HepG2 (cell line): ENCODE data around the gene UCK2. TPM values are rescaled to one million over a fixed set of nuclear protein-coding genes. Genes with fewer than 3 reads are reported as not detected.
"Not testable (repeated sequence)": the region's sequence is repeated elsewhere in the genome, so short reads cannot be mapped to it uniquely, and the experiment has no call there.

ENCODE experiments used
- ATAC-seq: fragments of 200-7000 bp; cut with Tn5 transposase; 3 replicates; pipeline ENCODE4 v1.9.1; 2020; ENCODE audit warnings: mild to moderate bottlenecking, moderate library complexity
- BruUV-seq: library from RNA; stranded (reverse); fragments of 400-500 nt; replicated peaks from 2 replicates; lab custom pipeline; 2021; lab: Mats Ljungman, UMichigan
- CTCF ChIA-PET: fragments of 300-600 bp; formaldehyde crosslinking; extraction: SDS; loops from one replicate; lab custom pipeline; 2021; ENCODE audit warnings: low total read pairs, inconsistent platforms, low intra/inter-chr PET ratio; lab: Yijun Ruan, JAX
- POLR2A ChIA-PET: fragments of 350-600 bp; sonication (Branson Sonifier 250); formaldehyde crosslinking; loops from one replicate; lab custom pipeline; 2020; ENCODE audit warnings: antibody characterized with exemption, inconsistent platforms; lab: Yijun Ruan, JAX
- DNase-seq: peaks from one replicate; pipeline ENCODE4 v3.0.0-alpha.2; 2015; ENCODE audit warnings: low spot score
- FAIRE-seq: peaks from 3 replicates; lab custom pipeline; 2011; peaks lifted over from hg19 to GRCh38; lab: Jason Lieb, UNC
- H2AFZ ChIP-seq: one replicate; pipeline ENCODE4 v1.6.1; 2011; ENCODE audit warnings: low read length, inconsistent platforms
- H3K27ac ChIP-seq: fragments of 300-600 bp; 3 replicates; pipeline ENCODE4 v1.8.0; 2011; ENCODE audit warnings: mixed run types, mild to moderate bottlenecking, mixed read lengths, low read length, inconsistent platforms; ENCODE audit not compliant: insufficient read depth; ENCODE audit errors: extremely low read length
- H3K27me3 ChIP-seq, 2 experiments: fragments of 200-600 bp in 1 of 2; 2 replicates in 1 of 2; 3 replicates in 1 of 2; pipeline versions ENCODE4 v1.6.0 to v1.8.0; 2011; ENCODE audit warnings: low read length in 2 of 2, mild to moderate bottlenecking in 2 of 2, moderate library complexity in 2 of 2, inconsistent platforms in 1 of 2; ENCODE audit not compliant: insufficient read depth in 2 of 2, control insufficient read depth in 1 of 2
- H3K36me3 ChIP-seq, 2 experiments: fragments of 200-600 bp in 1 of 2; replicated peaks in 1 of 2; 2 replicates in 1 of 2; 3 replicates in 1 of 2; pipeline versions ENCODE4 v1.5.1 to v1.8.0; 2011; ENCODE audit warnings: low read length in 2 of 2, inconsistent platforms in 1 of 2; ENCODE audit not compliant: insufficient read depth in 2 of 2, control insufficient read depth in 1 of 2
- H3K4me1 ChIP-seq: 2 replicates; pipeline ENCODE4 v1.5.1; 2012; ENCODE audit warnings: low read length, inconsistent platforms; ENCODE audit not compliant: insufficient read depth
- H3K4me2 ChIP-seq: 2 replicates; pipeline ENCODE4 v1.6.0; 2011; ENCODE audit warnings: low read depth, low read length, inconsistent platforms
- H3K4me3 ChIP-seq, 3 experiments: fragments of 200-600 bp in 1 of 3; sonication (generic), shearing (Covaris generic) in 1 of 3; replicated peaks in 1 of 3; 2 replicates each; pipeline ENCODE4 v1.5.1; 2011 to 2016; ENCODE audit warnings: low read length in 3 of 3, inconsistent platforms in 2 of 3, low read depth in 2 of 3, mild to moderate bottlenecking in 2 of 3, control low read depth in 1 of 3, mixed read lengths in 1 of 3; ENCODE audit not compliant: insufficient read depth in 1 of 3
- H3K79me2 ChIP-seq: one replicate; pipeline ENCODE4 v1.6.1; 2011; ENCODE audit warnings: low read length, inconsistent platforms; ENCODE audit not compliant: insufficient read depth
- H3K9ac ChIP-seq: 2 replicates; pipeline ENCODE4 v1.6.0; 2011; ENCODE audit warnings: mild to moderate bottlenecking, low read depth, low read length, inconsistent platforms; ENCODE audit not compliant: insufficient read depth
- H3K9me3 ChIP-seq: 2 replicates; pipeline ENCODE4 v1.5.1; 2012; ENCODE audit warnings: mild to moderate bottlenecking, low read length
- H4K20me1 ChIP-seq: 2 replicates; pipeline ENCODE4 v1.6.0; 2011; ENCODE audit warnings: inconsistent platforms, mild to moderate bottlenecking, low read length, moderate library complexity; ENCODE audit not compliant: insufficient read depth
- ATAD3A ChIP-seq: sonication (generic); formaldehyde crosslinking; IDR thresholded peaks from 2 replicates; pipeline ENCODE4 v1.4.0; 2020; ENCODE audit warnings: missing genetic modification reagents
- GATAD2A ChIP-seq: IDR thresholded peaks from 2 replicates; pipeline ENCODE4 v1.6.1; 2016
- HMG20A ChIP-seq: IDR thresholded peaks from 2 replicates; pipeline ENCODE4 v1.6.1; 2016; ENCODE audit warnings: borderline replicate concordance
- MIER2 ChIP-seq: IDR thresholded peaks from 2 replicates; pipeline ENCODE4 v1.6.1; 2016; ENCODE audit warnings: missing biosample characterization, missing genetic modification reagents
- PPARG ChIP-seq: conservative IDR thresholded peaks from 2 replicates; pipeline ENCODE4 v1.6.1; 2016; ENCODE audit warnings: missing biosample characterization, missing genetic modification reagents
- SRSF9 ChIP-seq: fragments of 200-400 bp; formaldehyde crosslinking; IDR thresholded peaks from 2 replicates; pipeline ENCODE4 v1.6.1; 2018; ENCODE audit warnings: borderline replicate concordance, mild to moderate bottlenecking, low read depth, low read length; ENCODE audit not compliant: insufficient read depth, poor library complexity, severe bottlenecking
- THYN1 ChIP-seq: sonication (generic); formaldehyde crosslinking; IDR thresholded peaks from 2 replicates; pipeline ENCODE4 v1.8.1; 2023; ENCODE audit warnings: low read depth, mild to moderate bottlenecking, moderate library complexity, missing genetic modification reagents, borderline replicate concordance
- ZC3H13 ChIP-seq: sonication (generic); formaldehyde crosslinking; IDR thresholded peaks from 2 replicates; pipeline ENCODE4 v1.8.1; 2023; ENCODE audit warnings: mild to moderate bottlenecking, missing genetic modification reagents, moderate library complexity
- ZNF101 ChIP-seq: sonication (generic); formaldehyde crosslinking; IDR thresholded peaks from 2 replicates; pipeline ENCODE4 v1.4.0; 2020; ENCODE audit warnings: mild to moderate bottlenecking, low read depth, missing genetic modification reagents, borderline replicate concordance
- ZNF224 ChIP-seq: sonication (generic); formaldehyde crosslinking; IDR thresholded peaks from 2 replicates; pipeline ENCODE4 v1.5.0; 2020; ENCODE audit warnings: mild to moderate bottlenecking, missing genetic modification reagents
- ZNF547 ChIP-seq: sonication (generic); formaldehyde crosslinking; IDR thresholded peaks from 2 replicates; pipeline ENCODE4 v1.5.1; 2020; ENCODE audit warnings: mild to moderate bottlenecking, missing genetic modification reagents
- ZNF552 ChIP-seq: sonication (generic); formaldehyde crosslinking; IDR thresholded peaks from 2 replicates; pipeline ENCODE4 v1.9.0; 2022; ENCODE audit warnings: missing genetic modification reagents, mild to moderate bottlenecking, borderline replicate concordance
- WGBS: methylation state at CpG from one replicate; pipeline ENCODE4 v1.1.6; 2017; ENCODE audit warnings: low lambda C conversion rate; 5-methylcytosine and 5-hydroxymethylcytosine counted together
- in situ Hi-C: cut with HindIII; loops from 2 replicates; pipeline ENCODE4 v1.10.0; 2017; ENCODE audit warnings: low pct_unique_long_range_greater_than_20kb; ENCODE audit not compliant: extremely low pct_ligation_motif_present
- intact Hi-C: fragments of 100-400 bp; cut with micrococcal nuclease; formaldehyde crosslinking; loops from one replicate; pipeline ENCODE4 v1.10.0; 2022; ENCODE audit not compliant: unreplicated experiment
- polyA plus RNA-seq, 8 experiments: library from polyadenylated mRNA; depleted of rRNA in 3 of 8; stranded (reverse) in 7 of 8; unstranded in 1 of 8; fragments of >200 nt; fragmentation: Illumina TruSeq in 4 of 8; extraction: Trizol in 4 of 8; gene quantifications; 2 replicates each; pipeline versions ENCODE4 v1.2.1 to v1.2.3, GENCODE V29; 2011 to 2016; ENCODE audit warnings: low read depth in 4 of 8, missing spikeins in 1 of 8, mixed read lengths in 1 of 8; ENCODE audit not compliant: insufficient read depth in 1 of 8
- total RNA-seq, 5 experiments: library from RNA; depleted of rRNA; stranded (reverse); fragments of >200 nt; fragmentation: Illumina TruSeq; extraction: Trizol; gene quantifications; 2 replicates each; pipeline ENCODE4 v1.2.3, GENCODE V29; 2016; ENCODE audit warnings: low read depth in 1 of 5
- TF ChIP-seq, protein P1 (sequence below): IDR thresholded peaks from 2 replicates; pipeline ENCODE4 v1.6.1; 2012; ENCODE audit warnings: low read depth, low read length, improper control_type of control experiment

UCK2 gene
- total and polyA plus RNA-seq, 2 of the 13 experiments (the other 11 are each of a cell fraction or from before 2014, with no cell fraction given), result 64.3 to 78.0 TPM

DNA sequence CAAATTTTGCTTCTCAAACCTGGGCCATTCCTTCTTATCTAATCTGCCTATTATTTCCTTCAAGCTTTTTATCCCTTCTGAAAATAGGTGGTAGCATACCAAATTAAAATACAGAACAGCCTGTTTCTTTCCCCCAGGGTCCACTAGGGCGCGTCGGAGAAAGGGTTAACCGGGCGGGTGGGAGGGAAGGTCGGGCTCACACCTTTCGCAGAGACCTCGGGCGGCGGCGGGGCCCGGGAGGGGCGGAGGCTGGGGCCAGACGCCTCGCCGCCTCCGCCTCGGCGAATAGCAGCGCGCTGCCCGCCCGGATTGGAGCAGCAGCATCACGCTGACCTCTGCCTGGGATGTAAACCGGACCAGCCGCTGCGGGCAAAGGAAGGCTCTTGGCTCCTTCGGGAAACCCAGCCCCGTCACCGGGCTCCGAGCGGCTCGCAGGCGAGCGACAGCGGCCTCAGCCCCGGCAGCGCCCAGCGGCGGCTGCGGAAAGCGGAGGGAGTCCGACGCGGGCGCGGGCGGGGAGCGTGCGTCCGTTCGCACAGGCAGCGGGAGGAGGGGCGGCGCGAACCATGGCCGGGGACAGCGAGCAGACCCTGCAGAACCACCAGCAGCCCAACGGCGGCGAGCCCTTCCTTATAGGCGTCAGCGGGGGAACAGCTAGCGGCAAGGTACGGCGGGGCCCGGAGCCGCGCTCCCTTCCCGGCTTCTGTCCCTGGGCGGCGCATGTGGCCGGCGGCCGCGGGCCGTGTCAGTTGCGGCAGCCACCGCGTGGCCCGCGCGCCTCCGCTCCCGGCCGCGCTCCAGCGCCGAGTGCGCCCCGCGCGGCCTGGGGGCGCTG, at the start of gene UCK2 (continued):
- no peak for TF ChIP-seq ZNF552 (CRISPR knock-in tag)
- TF ChIP-seq GATAD2A (CRISPR knock-in tag), result no peak; the same call in 1 of the 2 replicates
- no peak for TF ChIP-seq ATAD3A (CRISPR knock-in tag)
- no peak for TF ChIP-seq ZNF224
- TF ChIP-seq ZNF101 (CRISPR knock-in tag), result no peak
- no peak for TF ChIP-seq HMG20A (CRISPR knock-in tag)
- no peak for TF ChIP-seq ZC3H13 (CRISPR knock-in tag)
- no peak for TF ChIP-seq MIER2 (CRISPR knock-in tag)
- peak; percentile 74 for TF ChIP-seq ZNF547
- TF ChIP-seq SRSF9, result no peak
- no peak for TF ChIP-seq THYN1 (CRISPR knock-in tag)
- no peak for TF ChIP-seq PPARG
- TF ChIP-seq, protein P1, sequence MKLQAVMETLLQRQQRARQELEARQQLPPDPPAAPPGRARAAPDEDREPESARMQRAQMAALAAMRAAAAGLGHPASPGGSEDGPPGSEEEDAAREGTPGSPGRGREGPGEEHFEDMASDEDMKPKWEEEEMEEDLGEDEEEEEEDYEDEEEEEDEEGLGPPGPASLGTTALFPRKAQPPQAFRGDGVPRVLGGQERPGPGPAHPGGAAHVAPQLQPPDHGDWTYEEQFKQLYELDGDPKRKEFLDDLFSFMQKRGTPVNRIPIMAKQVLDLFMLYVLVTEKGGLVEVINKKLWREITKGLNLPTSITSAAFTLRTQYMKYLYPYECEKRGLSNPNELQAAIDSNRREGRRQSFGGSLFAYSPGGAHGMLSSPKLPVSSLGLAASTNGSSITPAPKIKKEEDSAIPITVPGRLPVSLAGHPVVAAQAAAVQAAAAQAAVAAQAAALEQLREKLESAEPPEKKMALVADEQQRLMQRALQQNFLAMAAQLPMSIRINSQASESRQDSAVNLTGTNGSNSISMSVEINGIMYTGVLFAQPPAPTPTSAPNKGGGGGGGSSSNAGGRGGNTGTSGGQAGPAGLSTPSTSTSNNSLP, result no peak

DNA sequence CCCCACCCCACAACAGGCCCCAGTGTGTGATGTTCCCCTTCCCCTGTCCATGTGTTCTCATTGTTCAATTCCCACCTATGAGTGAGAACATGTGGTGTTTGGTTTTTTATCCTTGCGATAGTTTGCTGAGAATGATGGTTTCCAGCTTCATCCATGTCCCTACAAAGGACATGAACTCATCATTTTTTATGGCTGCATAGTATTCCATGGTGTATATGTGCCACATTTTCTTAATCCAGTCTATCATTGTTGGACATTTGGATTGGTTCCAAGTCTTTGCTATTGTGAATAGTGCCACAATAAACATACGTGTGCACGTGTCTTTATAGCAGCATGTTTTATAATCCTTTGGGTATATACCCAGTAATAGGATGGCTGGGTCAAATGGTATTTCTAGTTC, 49.2 kb upstream of the UCK2 start:
- ATAC-seq, FAIRE-seq, CTCF ChIA-PET, DNase-seq, H3K27ac ChIP-seq, H3K79me2 ChIP-seq, in situ Hi-C loops, H2AFZ ChIP-seq, H3K9me3 ChIP-seq, H3K9ac ChIP-seq, H3K4me1 ChIP-seq, H3K36me3 ChIP-seq, BruUV-seq, H3K4me2 ChIP-seq, H3K4me3 ChIP-seq, H3K27me3 ChIP-seq, intact Hi-C loops, H4K20me1 ChIP-seq: not testable (repeated sequence)
- POLR2A ChIA-PET, result interaction anchor here (1.0 kb wide), 1 partner anchor 9 kb away, joined by 3 read pairs; no protein-coding TSS in a partner anchor
- WGBS, result 67% methylated on average over 3 of the region's 3 CpGs
